Right lobe of liver (tissue), 4 donors: ENCODE data around the gene REXO1.

Experiments used
- POLR2A ChIP-seq: fragments of 450-650 bp; IDR thresholded peaks from one replicate; pipeline ENCODE4 v1.6.1; 2017; ENCODE audit warnings: antibody characterized with exemption, mild to moderate bottlenecking
- TF ChIP-seq, protein P1 (sequence below), 4 donors: fragments of 200-600 bp in 3 of 4; fragments of 450-650 bp in 1 of 4; IDR thresholded peaks; one replicate each; pipeline versions ENCODE4 v1.5.1 to v1.8.0; 2016 to 2022; ENCODE audit warnings: antibody characterized with exemption in 4 of 4, mild to moderate bottlenecking in 2 of 4
- donor health status: DM: no; HTN: no; CAD: no.
- donor health status: DM: no; HTN: no; CAD: no.
- donor health status: DM: no; HTN: yes; CAD: no.

DNA sequence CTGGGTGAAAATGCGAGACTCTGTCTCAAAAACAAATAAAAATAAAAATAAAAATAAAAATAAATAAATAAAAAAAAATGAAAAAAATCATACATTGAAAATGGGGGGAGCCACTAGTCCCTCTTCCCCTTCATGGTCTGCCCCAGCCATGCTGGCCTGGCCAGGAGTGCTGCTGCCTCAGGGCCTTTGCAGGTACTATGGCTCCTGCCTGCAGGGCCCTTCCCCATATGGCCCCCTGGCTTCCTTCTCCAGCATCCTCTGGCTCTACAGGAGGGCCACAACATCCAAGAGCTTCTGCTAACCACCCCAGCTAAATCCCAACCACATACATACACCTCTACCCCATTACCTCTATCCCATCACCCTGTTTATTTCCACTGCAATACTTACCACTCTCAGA, 41.6 kb upstream of the REXO1 start:
- TF ChIP-seq, protein P1, sequence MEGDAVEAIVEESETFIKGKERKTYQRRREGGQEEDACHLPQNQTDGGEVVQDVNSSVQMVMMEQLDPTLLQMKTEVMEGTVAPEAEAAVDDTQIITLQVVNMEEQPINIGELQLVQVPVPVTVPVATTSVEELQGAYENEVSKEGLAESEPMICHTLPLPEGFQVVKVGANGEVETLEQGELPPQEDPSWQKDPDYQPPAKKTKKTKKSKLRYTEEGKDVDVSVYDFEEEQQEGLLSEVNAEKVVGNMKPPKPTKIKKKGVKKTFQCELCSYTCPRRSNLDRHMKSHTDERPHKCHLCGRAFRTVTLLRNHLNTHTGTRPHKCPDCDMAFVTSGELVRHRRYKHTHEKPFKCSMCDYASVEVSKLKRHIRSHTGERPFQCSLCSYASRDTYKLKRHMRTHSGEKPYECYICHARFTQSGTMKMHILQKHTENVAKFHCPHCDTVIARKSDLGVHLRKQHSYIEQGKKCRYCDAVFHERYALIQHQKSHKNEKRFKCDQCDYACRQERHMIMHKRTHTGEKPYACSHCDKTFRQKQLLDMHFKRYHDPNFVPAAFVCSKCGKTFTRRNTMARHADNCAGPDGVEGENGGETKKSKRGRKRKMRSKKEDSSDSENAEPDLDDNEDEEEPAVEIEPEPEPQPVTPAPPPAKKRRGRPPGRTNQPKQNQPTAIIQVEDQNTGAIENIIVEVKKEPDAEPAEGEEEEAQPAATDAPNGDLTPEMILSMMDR (IDR thresholded peaks at IDR 0.05) = no peak
- TF ChIP-seq POLR2A = no peak
